Panc1 (cell line): Measurements from ENCODE around the gene RRBP1. TPM values are rescaled to one million over a fixed set of nuclear protein-coding genes. Genes with fewer than 3 reads are reported as not detected.

Source experiments
- ATAC-seq: fragments of 200-7000 bp; cut with Tn5 transposase; 2 replicates; pipeline ENCODE4 v1.9.1; 2020; ENCODE audit warnings: mild to moderate bottlenecking, moderate library complexity
- BruUV-seq: library from RNA; stranded (reverse); fragments of 400-500 nt; replicated peaks from 2 replicates; lab custom pipeline; 2021; lab: Mats Ljungman, UMichigan
- CTCF ChIA-PET: fragments of 300-600 bp; sonication (Branson Sonifier 250); formaldehyde crosslinking; loops from one replicate; lab custom pipeline; 2022; ENCODE audit warnings: antibody characterized with exemption; lab: Charles Lee
- POLR2A ChIA-PET: fragments of 300-600 bp; sonication (Branson Sonifier 250); formaldehyde crosslinking; loops from one replicate; lab custom pipeline; 2022; ENCODE audit warnings: antibody characterized with exemption; lab: Charles Lee
- DNase-seq: peaks from one replicate; pipeline ENCODE4 v3.0.0-alpha.2; 2010; ENCODE audit warnings: low read depth, low spot score
- H3K27ac ChIP-seq: 2 replicates; pipeline ENCODE4 v1.5.1; 2011; ENCODE audit warnings: mild to moderate bottlenecking, low read length, inconsistent platforms
- H3K27me3 ChIP-seq: fragments of 200-500 bp; sonication (Bioruptor generic); 2 replicates; pipeline ENCODE4 v1.6.0; 2014; ENCODE audit warnings: low read length, inconsistent platforms; ENCODE audit not compliant: control insufficient read depth, insufficient read depth
- H3K36me3 ChIP-seq: fragments of 200-500 bp; sonication (Bioruptor generic); 2 replicates; pipeline ENCODE4 v1.5.1; 2014; ENCODE audit warnings: inconsistent platforms, mild to moderate bottlenecking, low read length, moderate library complexity; ENCODE audit not compliant: control insufficient read depth, insufficient read depth
- H3K4me1 ChIP-seq: 2 replicates; pipeline ENCODE4 v1.5.1; 2011; ENCODE audit warnings: inconsistent platforms, mild to moderate bottlenecking, low read length, moderate library complexity; ENCODE audit not compliant: control insufficient read depth, insufficient read depth
- H3K4me3 ChIP-seq, 2 experiments: 2 replicates each; pipeline ENCODE4 v1.5.1; 2011 to 2012; ENCODE audit warnings: low read depth in 2 of 2, low read length in 2 of 2, mild to moderate bottlenecking in 2 of 2, inconsistent platforms in 1 of 2, moderate library complexity in 1 of 2
- H3K9me3 ChIP-seq: fragments of 200-500 bp; sonication (Bioruptor generic); 2 replicates; pipeline ENCODE4 v1.5.1; 2014; ENCODE audit warnings: low read depth, mild to moderate bottlenecking, inconsistent platforms, low read length, moderate library complexity; ENCODE audit not compliant: control insufficient read depth, insufficient read depth
- CTCF ChIP-seq: fragments of 450-650 bp; IDR thresholded peaks from 2 replicates; pipeline ENCODE4 v1.5.1; 2017; ENCODE audit warnings: mild to moderate bottlenecking
- POLR2AphosphoS5 ChIP-seq: IDR thresholded peaks from 2 replicates; pipeline ENCODE4 v1.6.1; 2012; ENCODE audit warnings: mild to moderate bottlenecking, low read depth, low read length, moderate library complexity
- REST ChIP-seq, 2 experiments: IDR thresholded peaks; 2 replicates each; pipeline ENCODE4 v1.6.1; 2011 to 2012; ENCODE audit warnings: low read depth in 2 of 2, control low read depth in 1 of 2, low read length in 1 of 2, mild to moderate bottlenecking in 1 of 2, moderate library complexity in 1 of 2; ENCODE audit not compliant: insufficient read depth in 1 of 2
- SIN3A ChIP-seq: IDR thresholded peaks from 2 replicates; pipeline ENCODE4 v1.6.1; 2012; ENCODE audit warnings: low read depth, mild to moderate bottlenecking, low read length, moderate library complexity, borderline replicate concordance; ENCODE audit not compliant: insufficient read depth
- TCF7L2 ChIP-seq: IDR thresholded peaks from 2 replicates; pipeline ENCODE4 v1.6.1; 2011; ENCODE audit warnings: mild to moderate bottlenecking, low read depth, low read length, inconsistent platforms
- in situ Hi-C: cut with HindIII; loops from 2 replicates; pipeline ENCODE4 v1.10.0; 2016; ENCODE audit warnings: low sequenced_read_pairs, low pct_unique_long_range_greater_than_20kb
- intact Hi-C: fragments of 100-400 bp; cut with micrococcal nuclease; formaldehyde crosslinking; loops from one replicate; pipeline ENCODE4 v1.10.0; 2022; ENCODE audit not compliant: unreplicated experiment
- total RNA-seq: library from RNA; stranded (reverse); gene quantifications from one replicate; pipeline ENCODE4 v1.2.1, GENCODE V29; 2021; ENCODE audit not compliant: unreplicated experiment

The RRBP1 gene
- total RNA-seq, 1 experiment from 2014 or later, result 152 TPM

GRCh38 chr20:17699931-17700351 lies 17.9 kb upstream of the RRBP1 start, which contains the start of gene BANF2:
Gene BANF2 (plus strand): TSS chr20:17699966. CDS start chr20:17725026, 25,060 bp downstream.
- Histone ChIP-seq H3K4me3 (no peak within 1 kb of the TSS), H3K9me3 (no peaks in the 10 kb centered on the region), H3K27me3 (no peaks in the 10 kb centered on the region), H3K4me1 (no peaks in the 10 kb centered on the region), H3K27ac (no peak within 1 kb of the TSS), H3K36me3 (no peaks in the 10 kb centered on the region)
- ChIA-PET CTCF (no interaction called here), POLR2A (no interaction called here)
- no peak for DNase-seq
- ATAC-seq, result no peak
- no TSS peak for BruUV-seq
- in situ Hi-C loops (no loop called here), intact Hi-C loops (loop anchor here (10.0 kb wide), 1 partner anchor 65 kb away; no protein-coding TSS in a partner anchor)
- TF ChIP-seq TCF7L2 (no peak), REST (IDR thresholded peaks at IDR 0.05; ENCODE audit: insufficient read depth in 1 of 2, low read depth in 2 of 2, low read length in 1 of 2) (no peak), SIN3A (no peak), CTCF (no peak), POLR2AphosphoS5 (no peak)

- BruUV-seq, result no TSS peak
- in situ Hi-C loops (no loop called here), intact Hi-C loops (no loop called here)
- Histone ChIP-seq H3K4me1 (no peaks in the 10 kb centered on the region), H3K27me3 (no peaks in the 10 kb centered on the region), H3K36me3 (no peaks in the 10 kb centered on the region), H3K9me3 (no peaks in the 10 kb centered on the region), H3K4me3 (no peak overlapping the region), H3K27ac (no peak overlapping the region)
- ATAC-seq, result no peak
- ChIA-PET CTCF (no interaction called here), POLR2A (no interaction called here)
- TF ChIP-seq TCF7L2, result no peak
- no peak for TF ChIP-seq POLR2AphosphoS5
- no peak for TF ChIP-seq CTCF
- no peak for DNase-seq
These were observed 16.3 kb upstream of the RRBP1 start for GRCh38 chr20:17698384-17698783.
